H1 (cell line): ENCODE results near the gene RPP25. TPM values are rescaled to one million over a fixed set of nuclear protein-coding genes. Genes with fewer than 3 reads are reported as not detected.
A peak's percentile ranks its signal among the peaks of the same experiment; 100 is the strongest.

Source experiments
- CEBPB ChIP-seq: IDR thresholded peaks from 2 replicates; pipeline ENCODE4 v1.6.1; 2012; ENCODE audit warnings: low read depth, low read length
- EP300 ChIP-seq, 2 experiments: IDR thresholded peaks; 1 replicate in 1 of 2; 2 replicates in 1 of 2; pipeline ENCODE4 v1.6.1; 2011 to 2012; ENCODE audit warnings: low read depth in 2 of 2, low read length in 2 of 2, mild to moderate bottlenecking in 2 of 2, borderline replicate concordance in 1 of 2, inconsistent platforms in 1 of 2, moderate library complexity in 1 of 2
- SIRT6 ChIP-seq: IDR thresholded peaks from one replicate; pipeline ENCODE4 v1.7.1; 2012; ENCODE audit warnings: low read length, inconsistent platforms
- TBP ChIP-seq: IDR thresholded peaks from 2 replicates; pipeline ENCODE4 v1.6.1; 2011; ENCODE audit warnings: low read depth, low read length, improper control_type of control experiment
- TEAD4 ChIP-seq: IDR thresholded peaks from 2 replicates; pipeline ENCODE4 v1.6.1; 2012; ENCODE audit warnings: low read depth, low read length, inconsistent platforms, mixed read lengths
- polyA plus RNA-seq, 7 experiments: library from polyadenylated mRNA; depleted of rRNA in 3 of 7; stranded (reverse) in 5 of 7; unstranded in 2 of 7; fragments of >200 nt in 5 of 7; fragments of 200-250 nt in 2 of 7; gene quantifications; 1 replicate in 5 of 7; 2 replicates in 1 of 7; 4 replicates in 1 of 7; pipeline versions ENCODE4 v1.2.1 to v1.2.3, GENCODE V29; 2011 to 2013; ENCODE audit warnings: missing spikeins in 2 of 7, mixed read lengths in 2 of 7
- total RNA-seq: library from RNA; stranded (reverse); fragmentation: NEBNext Ultra II Directional; extraction: Animal tissue kit (Norgen Biotek cat#: 25700); gene quantifications from 2 replicates; pipeline ENCODE4 v1.2.1, GENCODE V29; 2021
- TF ChIP-seq, protein P1 (sequence below): fragments of 300-600 bp; sonication (generic); IDR thresholded peaks from 2 replicates; pipeline ENCODE4 v1.7.1; 2012; ENCODE audit warnings: low read length, moderate library complexity, mild to moderate bottlenecking, inconsistent platforms; ENCODE audit not compliant: insufficient replicate concordance
- TF ChIP-seq, protein P2 (sequence below), 3 experiments: IDR thresholded peaks; 1 replicate in 2 of 3; 2 replicates in 1 of 3; pipeline versions ENCODE4 v1.5.1 to v1.6.1; 2011; ENCODE audit warnings: low read length in 3 of 3, mild to moderate bottlenecking in 3 of 3, inconsistent platforms in 2 of 3, low read depth in 1 of 3, moderate library complexity in 1 of 3; ENCODE audit not compliant: insufficient read depth in 1 of 3; ENCODE audit errors: control extremely low read depth in 1 of 3

RPP25 gene
- total and polyA plus RNA-seq, 2 of the 8 experiments (the other 6 are each of a cell fraction or from before 2014, with no cell fraction given) = 17.4 to 19.8 TPM

DNA sequence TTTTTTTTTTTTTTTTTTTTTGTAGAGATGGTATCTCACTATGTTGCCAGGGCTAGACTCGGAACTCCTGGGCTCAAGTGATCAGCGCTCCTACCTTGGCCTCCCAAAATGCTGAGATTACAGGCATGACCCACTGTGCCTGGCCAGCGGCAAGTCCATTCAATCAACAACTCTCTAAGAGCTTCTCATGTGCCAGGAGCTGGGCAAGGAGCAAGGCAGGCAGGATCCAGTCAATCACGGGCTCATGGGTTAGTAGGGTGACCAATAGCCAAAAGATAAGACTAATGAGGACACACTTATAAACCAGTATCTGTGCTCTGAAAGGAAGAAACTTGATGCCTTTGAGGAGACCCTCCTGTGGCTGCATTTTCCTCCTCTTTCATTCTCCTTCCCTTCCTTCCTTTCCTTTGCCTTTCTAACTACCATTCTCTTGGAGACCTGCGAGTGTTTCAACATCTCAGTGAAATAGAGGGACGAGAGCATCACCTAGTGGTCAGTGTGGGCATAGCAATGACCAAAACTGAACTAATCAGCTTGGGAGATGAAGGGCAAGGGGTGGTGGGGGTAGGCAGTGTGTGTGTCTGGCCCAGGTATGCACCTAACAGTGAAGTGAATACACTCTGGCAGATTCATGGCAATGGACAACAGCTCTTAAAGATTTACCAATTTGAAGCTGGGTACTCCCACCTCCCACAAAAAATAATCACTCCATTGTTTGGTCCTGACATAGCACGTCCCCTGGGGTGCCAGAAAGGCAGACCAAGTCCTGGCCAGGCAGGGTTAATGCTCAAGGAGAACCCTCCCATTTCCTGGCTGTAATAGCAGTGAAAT, 6.3 kb downstream of the RPP25 start (continued):
- TF ChIP-seq, protein P1, sequence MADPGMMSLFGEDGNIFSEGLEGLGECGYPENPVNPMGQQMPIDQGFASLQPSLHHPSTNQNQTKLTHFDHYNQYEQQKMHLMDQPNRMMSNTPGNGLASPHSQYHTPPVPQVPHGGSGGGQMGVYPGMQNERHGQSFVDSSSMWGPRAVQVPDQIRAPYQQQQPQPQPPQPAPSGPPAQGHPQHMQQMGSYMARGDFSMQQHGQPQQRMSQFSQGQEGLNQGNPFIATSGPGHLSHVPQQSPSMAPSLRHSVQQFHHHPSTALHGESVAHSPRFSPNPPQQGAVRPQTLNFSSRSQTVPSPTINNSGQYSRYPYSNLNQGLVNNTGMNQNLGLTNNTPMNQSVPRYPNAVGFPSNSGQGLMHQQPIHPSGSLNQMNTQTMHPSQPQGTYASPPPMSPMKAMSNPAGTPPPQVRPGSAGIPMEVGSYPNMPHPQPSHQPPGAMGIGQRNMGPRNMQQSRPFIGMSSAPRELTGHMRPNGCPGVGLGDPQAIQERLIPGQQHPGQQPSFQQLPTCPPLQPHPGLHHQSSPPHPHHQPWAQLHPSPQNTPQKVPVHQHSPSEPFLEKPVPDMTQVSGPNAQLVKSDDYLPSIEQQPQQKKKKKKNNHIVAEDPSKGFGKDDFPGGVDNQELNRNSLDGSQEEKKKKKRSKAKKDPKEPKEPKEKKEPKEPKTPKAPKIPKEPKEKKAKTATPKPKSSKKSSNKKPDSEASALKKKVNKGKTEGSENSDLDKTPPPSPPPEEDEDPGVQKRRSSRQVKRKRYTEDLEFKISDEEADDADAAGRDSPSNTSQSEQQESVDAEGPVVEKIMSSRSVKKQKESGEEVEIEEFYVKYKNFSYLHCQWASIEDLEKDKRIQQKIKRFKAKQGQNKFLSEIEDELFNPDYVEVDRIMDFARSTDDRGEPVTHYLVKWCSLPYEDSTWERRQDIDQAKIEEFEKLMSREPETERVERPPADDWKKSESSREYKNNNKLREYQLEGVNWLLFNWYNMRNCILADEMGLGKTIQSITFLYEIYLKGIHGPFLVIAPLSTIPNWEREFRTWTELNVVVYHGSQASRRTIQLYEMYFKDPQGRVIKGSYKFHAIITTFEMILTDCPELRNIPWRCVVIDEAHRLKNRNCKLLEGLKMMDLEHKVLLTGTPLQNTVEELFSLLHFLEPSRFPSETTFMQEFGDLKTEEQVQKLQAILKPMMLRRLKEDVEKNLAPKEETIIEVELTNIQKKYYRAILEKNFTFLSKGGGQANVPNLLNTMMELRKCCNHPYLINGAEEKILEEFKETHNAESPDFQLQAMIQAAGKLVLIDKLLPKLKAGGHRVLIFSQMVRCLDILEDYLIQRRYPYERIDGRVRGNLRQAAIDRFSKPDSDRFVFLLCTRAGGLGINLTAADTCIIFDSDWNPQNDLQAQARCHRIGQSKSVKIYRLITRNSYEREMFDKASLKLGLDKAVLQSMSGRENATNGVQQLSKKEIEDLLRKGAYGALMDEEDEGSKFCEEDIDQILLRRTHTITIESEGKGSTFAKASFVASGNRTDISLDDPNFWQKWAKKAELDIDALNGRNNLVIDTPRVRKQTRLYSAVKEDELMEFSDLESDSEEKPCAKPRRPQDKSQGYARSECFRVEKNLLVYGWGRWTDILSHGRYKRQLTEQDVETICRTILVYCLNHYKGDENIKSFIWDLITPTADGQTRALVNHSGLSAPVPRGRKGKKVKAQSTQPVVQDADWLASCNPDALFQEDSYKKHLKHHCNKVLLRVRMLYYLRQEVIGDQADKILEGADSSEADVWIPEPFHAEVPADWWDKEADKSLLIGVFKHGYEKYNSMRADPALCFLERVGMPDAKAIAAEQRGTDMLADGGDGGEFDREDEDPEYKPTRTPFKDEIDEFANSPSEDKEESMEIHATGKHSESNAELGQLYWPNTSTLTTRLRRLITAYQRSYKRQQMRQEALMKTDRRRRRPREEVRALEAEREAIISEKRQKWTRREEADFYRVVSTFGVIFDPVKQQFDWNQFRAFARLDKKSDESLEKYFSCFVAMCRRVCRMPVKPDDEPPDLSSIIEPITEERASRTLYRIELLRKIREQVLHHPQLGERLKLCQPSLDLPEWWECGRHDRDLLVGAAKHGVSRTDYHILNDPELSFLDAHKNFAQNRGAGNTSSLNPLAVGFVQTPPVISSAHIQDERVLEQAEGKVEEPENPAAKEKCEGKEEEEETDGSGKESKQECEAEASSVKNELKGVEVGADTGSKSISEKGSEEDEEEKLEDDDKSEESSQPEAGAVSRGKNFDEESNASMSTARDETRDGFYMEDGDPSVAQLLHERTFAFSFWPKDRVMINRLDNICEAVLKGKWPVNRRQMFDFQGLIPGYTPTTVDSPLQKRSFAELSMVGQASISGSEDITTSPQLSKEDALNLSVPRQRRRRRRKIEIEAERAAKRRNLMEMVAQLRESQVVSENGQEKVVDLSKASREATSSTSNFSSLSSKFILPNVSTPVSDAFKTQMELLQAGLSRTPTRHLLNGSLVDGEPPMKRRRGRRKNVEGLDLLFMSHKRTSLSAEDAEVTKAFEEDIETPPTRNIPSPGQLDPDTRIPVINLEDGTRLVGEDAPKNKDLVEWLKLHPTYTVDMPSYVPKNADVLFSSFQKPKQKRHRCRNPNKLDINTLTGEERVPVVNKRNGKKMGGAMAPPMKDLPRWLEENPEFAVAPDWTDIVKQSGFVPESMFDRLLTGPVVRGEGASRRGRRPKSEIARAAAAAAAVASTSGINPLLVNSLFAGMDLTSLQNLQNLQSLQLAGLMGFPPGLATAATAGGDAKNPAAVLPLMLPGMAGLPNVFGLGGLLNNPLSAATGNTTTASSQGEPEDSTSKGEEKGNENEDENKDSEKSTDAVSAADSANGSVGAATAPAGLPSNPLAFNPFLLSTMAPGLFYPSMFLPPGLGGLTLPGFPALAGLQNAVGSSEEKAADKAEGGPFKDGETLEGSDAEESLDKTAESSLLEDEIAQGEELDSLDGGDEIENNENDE = no peak
- TF ChIP-seq, protein P2, sequence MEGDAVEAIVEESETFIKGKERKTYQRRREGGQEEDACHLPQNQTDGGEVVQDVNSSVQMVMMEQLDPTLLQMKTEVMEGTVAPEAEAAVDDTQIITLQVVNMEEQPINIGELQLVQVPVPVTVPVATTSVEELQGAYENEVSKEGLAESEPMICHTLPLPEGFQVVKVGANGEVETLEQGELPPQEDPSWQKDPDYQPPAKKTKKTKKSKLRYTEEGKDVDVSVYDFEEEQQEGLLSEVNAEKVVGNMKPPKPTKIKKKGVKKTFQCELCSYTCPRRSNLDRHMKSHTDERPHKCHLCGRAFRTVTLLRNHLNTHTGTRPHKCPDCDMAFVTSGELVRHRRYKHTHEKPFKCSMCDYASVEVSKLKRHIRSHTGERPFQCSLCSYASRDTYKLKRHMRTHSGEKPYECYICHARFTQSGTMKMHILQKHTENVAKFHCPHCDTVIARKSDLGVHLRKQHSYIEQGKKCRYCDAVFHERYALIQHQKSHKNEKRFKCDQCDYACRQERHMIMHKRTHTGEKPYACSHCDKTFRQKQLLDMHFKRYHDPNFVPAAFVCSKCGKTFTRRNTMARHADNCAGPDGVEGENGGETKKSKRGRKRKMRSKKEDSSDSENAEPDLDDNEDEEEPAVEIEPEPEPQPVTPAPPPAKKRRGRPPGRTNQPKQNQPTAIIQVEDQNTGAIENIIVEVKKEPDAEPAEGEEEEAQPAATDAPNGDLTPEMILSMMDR (IDR thresholded peaks at IDR 0.05; ENCODE audit: control extremely low read depth in 1 of 3, insufficient read depth in 1 of 3, low read depth in 1 of 3, low read length in 3 of 3) = peak; percentile 77 to 100 (median 90)
- TF ChIP-seq SIRT6 = no peak
- no peak for TF ChIP-seq TBP
- no peak for TF ChIP-seq EP300 (IDR thresholded peaks at IDR 0.05; ENCODE audit: borderline replicate concordance in 1 of 2, low read depth in 2 of 2, low read length in 2 of 2)
- 0 out of 2 replicates have a peak, but pooled peaks have one; percentile 34 for TF ChIP-seq TEAD4
- TF ChIP-seq CEBPB = peak; percentile 95
